HG02571 (cell line): ENCODE results near the gene HOXB1.
"Not testable (repeated sequence)": the region's sequence is repeated elsewhere in the genome, so short reads cannot be mapped to it uniquely, and the experiment has no call there.

Experiments used
- ATAC-seq: cut with Tn5 transposase; IDR thresholded peaks from one replicate; pipeline ENCODE4 v1.9.1; 2021; ENCODE audit warnings: mild to moderate bottlenecking, moderate library complexity; ENCODE audit not compliant: unreplicated experiment

Gene HOXB1

GRCh38 chr17:48544349-48545021 lies 13.7 kb upstream of the HOXB1 start:
- no peak for ATAC-seq

GRCh38 chr17:48543854-48544348 lies 13.1 kb upstream of the HOXB1 start:
- no peak for ATAC-seq

- no peak for ATAC-seq
Observed at GRCh38 chr17:48543107-48543853, 12.5 kb upstream of the HOXB1 start.

GRCh38 chr17:48542698-48543106 lies 11.9 kb upstream of the HOXB1 start:
- no peak for ATAC-seq

GRCh38 chr17:48542114-48542656 lies 11.4 kb upstream of the HOXB1 start:
- ATAC-seq, result no peak

GRCh38 chr17:48541577-48542113 lies 10.8 kb upstream of the HOXB1 start:
- no peak for ATAC-seq

GRCh38 chr17:48541036-48541576 lies 10.3 kb upstream of the HOXB1 start:
- ATAC-seq, result no peak

- ATAC-seq, result no peak
Observed at GRCh38 chr17:48540213-48540612, 9.4 kb upstream of the HOXB1 start.

GRCh38 chr17:48539177-48539576 lies 8.4 kb upstream of the HOXB1 start:
- no peak for ATAC-seq

- ATAC-seq, result no peak
Observed at GRCh38 chr17:48537316-48537715, 6.5 kb upstream of the HOXB1 start.

- ATAC-seq, result not testable (repeated sequence)
Observed at GRCh38 chr17:48535793-48536559, 5.2 kb upstream of the HOXB1 start.

GRCh38 chr17:48532261-48532660 lies 1.4 kb upstream of the HOXB1 start:
- no peak for ATAC-seq

GRCh38 chr17:48530208-48530886 lies 464 bp downstream of the HOXB1 start:
- no peak for ATAC-seq

- no peak for ATAC-seq
Observed at GRCh38 chr17:48529683-48530009, 1.2 kb downstream of the HOXB1 start.

- no peak for ATAC-seq
Observed at GRCh38 chr17:48528936-48529682, 1.7 kb downstream of the HOXB1 start.

GRCh38 chr17:48528153-48528935 lies 2.5 kb downstream of the HOXB1 start:
- ATAC-seq, result no peak

GRCh38 chr17:48527547-48527932 lies 3.3 kb downstream of the HOXB1 start:
- no peak for ATAC-seq

- ATAC-seq, result no peak
Observed at GRCh38 chr17:48526608-48527546, 3.9 kb downstream of the HOXB1 start.
